Cortex of kidney (tissue), 1 donor: ENCODE results near the gene CHST9.
"Not testable (repeated sequence)": the region's sequence is repeated elsewhere in the genome, so short reads cannot be mapped to it uniquely, and the experiment has no call there.

Experiments used
- DNase-seq: peaks from one replicate; lab custom pipeline; 2025; lab: John Stamatoyannopoulos, UW

CHST9 gene

DNA sequence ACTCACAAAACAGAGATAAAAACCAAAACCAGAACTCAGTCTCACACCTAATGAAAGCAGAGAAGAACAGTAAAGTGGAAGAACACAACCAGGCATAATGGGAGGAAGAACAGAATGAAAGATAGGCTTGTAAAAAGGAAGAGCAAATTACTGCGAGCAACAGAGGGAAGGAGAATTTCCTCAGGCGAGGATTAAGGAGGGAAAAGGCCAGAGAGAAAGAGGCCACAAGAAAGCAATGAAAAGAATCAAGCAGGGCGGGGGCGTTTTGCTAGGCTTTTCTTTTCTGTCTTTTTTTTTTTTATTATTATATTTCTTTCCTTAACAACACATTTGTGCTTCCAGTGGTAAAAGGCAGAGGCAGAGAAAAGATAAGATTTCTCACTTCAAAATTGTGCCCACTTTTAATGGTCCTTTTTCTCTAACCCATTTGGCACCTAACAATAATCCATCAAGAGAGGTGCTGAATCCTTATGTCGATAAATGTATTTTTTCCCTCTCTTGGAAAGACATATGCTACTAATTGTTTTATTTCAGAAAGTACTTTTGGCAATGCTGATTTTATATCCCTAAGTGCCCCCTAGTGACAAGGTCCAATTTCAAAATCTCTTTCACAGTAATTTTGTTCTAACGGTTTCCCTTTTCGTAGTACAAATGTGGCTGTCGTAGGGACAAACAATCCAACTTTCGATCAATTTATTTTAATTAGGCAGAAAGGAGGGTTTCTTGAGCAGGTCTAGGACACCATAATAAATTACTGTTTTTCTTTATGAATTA is 180.9 kb downstream of the CHST9 start:
- no peak for DNase-seq

DNA sequence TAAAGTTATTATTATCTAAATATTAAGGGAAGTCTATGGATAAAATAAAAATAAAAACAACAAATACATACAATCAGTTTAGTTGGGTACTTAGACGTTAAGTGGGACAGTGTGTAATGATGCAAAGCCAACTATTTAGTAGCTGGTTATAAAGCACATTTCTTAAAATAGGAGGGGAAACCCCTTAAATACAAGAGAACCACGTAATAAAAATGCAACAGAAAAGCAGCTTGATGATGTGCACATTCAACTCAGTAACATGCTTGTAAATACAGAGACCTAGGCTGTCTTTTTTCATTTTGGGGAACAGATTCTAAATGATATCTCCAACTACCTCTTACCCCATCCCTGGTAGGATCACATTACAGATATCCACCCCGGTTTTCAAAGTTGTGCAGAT is 185.3 kb downstream of the CHST9 start:
- DNase-seq: no peak

DNA sequence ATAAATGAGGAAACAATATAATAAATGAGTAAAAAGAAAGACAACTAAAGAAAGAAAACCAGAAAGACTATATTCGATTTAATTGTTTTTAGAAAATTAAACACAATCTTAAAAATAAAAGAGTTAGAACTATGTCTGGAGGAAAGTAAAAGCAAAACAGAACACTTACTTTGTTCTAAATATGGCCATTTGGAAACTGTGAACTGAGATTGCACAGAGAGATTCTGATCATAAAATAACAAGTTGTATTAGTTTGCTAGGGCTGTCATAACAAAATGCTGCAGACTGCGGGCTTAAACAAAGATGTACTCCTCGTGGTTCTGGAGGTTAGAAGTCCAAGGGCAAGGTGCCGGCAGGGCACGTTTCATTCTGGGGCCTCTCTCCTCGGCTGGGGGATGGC is 191.5 kb downstream of the CHST9 start:
- no peak for DNase-seq

DNA sequence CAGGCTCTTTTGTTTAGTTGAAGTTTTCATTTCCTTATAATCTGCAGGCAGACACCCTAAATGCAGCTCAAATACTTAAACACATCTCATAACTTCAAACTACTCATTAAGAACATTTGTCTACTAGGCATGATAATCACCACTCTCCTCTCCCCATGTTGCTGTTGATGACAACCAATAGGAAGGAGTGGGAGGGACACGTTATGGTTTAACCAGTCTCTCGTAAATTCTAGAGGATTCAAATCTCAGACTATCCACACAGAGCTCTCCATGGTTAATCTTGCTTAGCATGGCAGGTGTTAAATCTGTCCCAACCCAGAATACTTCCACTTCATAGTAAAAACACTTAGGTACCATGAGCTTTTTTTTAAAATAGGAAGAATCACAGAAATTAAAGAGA is 192.2 kb downstream of the CHST9 start:
- DNase-seq: no peak

DNA sequence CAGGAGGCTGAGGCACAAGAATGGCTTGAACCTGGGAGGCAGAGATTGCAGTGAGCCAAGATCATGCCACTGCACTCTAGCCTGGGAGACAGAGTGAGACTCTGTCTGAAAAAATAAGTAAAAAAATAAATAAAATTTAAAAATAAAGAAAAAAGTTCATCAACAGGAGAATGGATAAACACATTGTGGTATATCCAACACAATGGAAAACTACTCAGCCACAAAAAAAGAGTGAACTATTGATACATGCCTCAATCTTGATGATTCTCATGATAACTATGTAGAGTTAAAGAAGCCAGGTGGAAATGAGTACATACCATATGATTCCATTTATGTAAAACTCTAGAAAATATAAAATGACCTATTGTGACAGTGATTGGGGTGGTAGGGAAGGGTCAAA is 195.3 kb downstream of the CHST9 start:
- no peak for DNase-seq

DNA sequence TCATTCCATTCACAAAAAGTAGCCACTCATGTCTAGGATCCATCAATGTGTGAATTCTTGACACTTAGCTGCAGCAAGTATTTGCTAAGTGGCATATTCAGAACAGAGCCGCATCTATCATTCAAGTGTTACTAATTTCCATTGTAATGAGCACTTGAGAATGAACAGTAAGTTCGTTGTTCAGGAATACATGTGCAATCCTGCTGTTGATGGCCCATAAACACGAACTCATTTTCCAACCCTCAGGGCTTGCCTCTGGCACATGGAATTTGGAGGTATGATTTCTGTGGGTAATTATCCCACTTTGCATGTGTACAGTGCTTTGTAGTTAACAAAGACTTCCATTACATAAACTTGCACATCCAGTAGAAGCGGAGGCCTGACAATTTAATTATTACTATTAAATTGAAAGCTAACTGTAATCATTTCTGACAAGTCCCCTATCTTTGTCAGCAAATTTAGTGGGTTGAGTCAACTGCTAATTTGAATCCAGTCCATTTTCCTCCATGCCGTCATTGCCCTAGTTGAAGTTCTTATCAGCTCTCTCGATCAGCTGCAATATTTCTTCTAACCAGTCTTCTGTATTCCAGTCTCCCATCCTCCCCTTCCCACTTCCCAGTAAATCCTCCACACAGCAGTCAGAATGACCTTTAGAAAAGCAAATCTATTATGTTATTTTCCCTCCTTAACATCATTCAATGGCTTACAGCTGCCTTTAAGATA is 203.6 kb downstream of the CHST9 start:
- no peak for DNase-seq

DNA sequence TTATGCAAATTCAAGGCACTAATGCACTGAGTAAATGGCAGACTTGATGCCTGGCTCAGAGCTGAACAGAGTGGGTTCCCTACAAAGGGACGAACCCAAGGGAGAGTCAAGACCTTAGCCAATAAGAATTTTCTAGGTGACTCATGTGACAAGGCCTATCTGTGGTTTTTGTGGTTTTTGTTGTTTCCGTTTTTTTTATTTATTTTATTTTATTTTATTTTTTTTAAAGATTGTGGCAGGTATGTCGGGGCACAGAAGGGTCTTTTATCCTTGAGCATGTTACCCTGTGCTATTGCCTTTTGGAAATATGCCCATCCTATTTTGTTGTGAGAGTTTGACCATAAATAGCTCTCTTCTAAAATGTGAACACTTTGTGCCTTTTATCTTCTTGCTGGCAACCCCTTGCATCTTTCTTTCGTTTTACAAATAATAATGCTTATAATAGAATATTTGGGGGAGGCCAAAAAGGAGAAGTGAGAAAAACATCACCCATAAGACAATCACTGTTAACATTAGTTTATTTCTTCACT is 206.2 kb downstream of the CHST9 start:
- no peak for DNase-seq

DNA sequence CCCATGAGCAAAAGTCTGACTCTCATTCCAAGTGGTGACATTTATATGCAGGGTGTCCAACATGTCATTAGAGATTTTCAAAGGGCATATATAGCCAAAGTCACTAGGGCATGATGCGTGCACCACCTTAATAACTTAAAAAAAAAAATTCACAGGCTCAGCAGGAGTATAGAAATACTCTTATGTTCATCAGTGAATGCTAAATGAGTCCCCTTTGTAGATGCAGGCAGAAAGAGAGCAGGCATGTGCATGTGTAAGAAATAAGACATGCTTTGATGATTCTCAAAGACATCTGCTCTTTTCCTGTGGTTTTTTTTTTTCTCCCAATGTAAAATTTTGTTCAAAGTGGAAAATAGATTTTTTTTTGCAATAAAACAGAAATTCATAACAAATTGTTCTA is 207.3 kb downstream of the CHST9 start:
- no peak for DNase-seq

DNA sequence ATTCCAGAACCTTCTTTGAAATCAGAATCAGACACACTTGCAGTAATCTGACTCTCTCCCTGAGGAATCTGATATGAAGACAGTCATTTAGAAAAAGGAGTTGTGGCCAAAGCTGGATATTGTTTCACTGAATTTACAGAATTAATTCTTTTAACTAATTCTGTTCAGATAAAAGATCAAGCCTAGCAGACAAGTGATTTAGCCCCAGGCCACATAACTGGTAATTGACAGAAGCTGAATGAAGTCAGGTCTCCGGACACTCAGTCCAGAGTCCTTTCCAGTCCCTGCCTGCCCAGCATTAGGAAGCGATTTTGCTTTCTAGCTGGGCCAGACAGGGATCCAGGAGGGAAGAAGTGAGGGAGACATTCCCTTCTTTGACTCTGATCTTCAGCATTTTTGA is 208.9 kb downstream of the CHST9 start:
- no peak for DNase-seq

DNA sequence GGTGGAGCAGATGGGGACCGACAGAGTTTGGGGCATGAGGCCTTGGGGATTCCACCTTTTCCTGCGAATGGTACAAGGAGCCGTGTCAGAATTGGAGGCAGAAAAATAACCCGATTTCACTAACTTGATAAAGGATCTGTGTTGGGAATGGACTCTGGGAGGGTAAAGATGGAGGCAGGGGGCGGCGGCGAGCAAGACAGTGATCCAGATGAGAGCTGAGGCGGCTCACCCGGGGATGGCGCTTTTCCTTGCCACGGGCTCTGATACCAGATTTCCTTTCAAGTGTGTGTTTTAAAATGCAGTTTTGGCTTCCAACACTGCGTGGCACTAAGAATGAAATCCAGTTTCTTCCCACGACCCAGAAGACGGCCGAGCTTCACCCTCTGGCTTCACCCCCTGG is 212.6 kb downstream of the CHST9 start:
- not testable (repeated sequence) for DNase-seq

DNA sequence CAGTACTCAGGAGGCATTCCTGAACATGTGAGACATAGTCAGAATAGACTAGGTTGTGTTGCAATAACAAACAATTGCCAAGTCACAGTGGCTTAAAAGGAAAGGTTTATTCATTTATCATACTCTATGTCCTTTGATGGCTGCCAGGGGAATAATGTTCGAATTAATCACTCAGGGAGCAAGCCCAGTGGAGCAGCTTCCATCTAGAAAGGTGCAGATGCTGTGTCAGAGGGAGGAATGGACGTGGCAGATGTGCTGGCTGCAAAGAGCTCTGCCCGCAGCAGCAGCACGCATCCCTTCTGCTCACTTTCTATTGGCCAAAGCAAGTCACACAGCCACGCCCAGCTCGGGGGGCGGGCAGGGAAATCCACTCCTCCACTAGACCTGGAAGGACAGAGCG is 213.7 kb downstream of the CHST9 start:
- DNase-seq: no peak

DNA sequence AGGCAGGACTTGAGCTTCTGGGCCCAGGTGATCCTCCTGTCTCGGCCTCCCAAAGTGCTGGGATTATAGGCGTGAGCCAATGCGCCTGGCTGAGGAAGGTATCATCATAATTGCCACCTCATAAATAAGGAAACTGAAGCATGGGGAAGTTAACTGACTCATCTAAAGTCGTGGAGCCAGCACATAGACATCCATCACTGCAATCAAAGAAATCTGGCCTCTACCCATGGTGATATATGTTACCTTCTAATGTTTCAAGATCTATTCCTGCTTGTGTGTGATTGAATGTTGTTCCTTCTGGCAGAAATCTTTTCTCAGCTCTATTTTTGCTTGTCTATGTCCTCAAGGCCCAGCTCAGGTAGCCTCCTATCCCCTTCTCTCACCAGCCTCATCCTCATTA is 214.5 kb downstream of the CHST9 start:
- DNase-seq: no peak

DNA sequence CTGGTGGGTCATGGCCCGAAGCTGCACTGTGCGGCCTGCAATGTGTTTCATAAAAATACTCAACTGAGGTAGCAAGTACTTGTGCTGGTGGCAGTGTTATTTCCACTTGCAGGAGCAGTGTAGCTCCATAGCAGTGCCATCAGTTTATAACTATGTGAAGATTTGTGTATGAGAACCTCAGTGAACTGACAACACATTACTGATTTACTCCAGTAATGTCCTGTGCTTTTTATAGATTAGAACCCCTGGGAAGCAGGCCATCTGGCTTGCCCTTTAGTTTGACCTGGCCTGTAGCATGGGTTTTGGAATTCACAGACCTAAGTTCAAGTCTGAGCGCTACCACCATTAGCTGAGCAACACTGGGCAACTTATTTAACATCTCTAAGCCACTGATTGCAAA is 219.9 kb downstream of the CHST9 start:
- no peak for DNase-seq

DNA sequence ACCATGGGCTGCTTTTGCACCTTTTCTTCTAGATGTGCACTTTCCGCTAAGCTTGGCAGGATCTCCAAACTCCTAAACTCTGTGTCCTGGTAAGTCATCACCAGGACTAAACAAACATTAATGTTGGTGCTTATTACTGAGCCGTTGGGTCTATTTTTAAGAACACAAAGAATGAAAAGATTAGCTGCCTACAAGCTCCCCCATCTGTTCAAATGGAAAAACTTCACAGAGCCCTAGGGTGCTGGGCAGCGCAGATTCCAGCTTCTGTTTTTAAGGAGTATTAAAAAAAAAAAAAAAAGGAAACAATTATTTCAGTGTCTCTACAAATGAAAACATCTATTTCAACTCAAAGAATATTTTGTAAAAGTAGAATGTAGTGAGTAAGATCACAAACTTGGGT is 221.8 kb downstream of the CHST9 start:
- no peak for DNase-seq

DNA sequence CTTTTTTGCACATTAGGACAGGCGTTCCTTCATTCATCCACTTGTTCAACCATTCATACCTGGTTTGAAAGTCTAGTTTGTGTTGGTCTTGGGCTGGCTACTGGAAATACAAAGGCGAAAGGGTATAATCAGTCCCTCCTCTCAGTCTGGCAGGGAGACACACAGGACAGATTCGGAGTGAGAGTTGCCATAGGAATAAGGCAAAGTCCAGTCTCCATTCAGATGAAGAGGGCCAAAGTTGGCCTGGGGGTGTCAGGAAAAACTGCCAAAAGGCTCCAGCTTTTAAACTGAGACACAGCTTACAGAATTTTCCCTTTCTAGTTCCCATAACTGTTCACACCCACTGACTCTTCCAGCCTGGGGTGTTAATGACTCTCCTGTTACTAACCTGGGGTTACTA is 223.3 kb downstream of the CHST9 start:
- no peak for DNase-seq

DNA sequence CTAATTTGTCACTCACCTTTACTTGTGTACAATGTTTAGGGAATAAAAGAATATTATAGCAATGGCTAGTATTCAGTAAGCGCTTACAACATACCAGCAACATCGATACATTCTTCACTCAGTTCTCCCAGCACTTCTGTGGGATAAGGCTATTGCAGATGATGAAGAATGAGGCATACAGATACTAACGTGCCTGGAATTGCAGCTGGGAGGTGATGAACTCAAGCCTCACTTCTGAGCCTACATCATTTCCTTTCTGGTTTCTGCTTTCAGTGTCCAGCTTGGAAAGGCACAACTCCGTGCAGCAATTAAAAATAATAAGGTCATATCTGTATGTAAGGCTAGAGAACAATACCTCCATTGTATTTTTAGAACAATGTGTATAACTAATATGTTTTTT is 224.2 kb downstream of the CHST9 start:
- no peak for DNase-seq

DNA sequence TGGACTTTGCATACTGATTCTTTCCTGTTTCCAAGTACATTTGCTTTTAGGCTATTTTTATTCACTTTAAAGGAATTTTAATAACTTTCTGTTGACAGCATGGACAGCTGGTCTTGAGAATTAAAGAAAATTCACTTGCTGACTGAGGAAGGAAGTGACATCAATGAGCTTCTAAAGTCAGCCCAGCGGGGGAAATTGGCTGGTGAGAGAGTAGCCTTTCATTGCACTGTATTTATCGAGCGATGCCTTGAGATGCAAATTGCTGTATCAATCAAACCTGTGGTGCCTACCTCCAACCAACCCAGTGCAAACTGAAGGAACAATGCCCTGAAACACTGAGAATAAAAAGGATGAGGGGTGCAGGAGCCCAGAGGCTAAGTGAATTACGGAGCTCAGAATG is 228.2 kb downstream of the CHST9 start:
- DNase-seq: no peak

DNA sequence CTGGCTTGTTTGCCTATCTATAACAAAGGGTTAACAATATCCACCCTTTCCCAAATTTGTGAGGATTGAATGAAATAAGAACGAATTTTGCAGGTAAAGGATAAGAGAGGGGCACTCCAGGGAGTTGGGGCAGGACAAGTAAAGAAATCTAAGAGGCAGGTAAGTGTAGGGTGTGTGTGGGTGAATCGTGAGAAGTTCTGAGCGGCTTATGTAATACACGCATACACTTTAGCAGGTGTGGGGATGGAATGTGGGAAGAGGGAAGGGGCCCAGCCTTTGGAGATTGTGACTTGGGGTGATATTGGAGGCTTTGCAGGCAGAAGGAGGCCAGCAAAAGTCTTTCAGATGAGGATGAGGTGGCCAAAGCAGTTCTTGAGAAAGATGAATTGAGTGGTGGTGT is 236.4 kb downstream of the CHST9 start:
- DNase-seq: no peak

DNA sequence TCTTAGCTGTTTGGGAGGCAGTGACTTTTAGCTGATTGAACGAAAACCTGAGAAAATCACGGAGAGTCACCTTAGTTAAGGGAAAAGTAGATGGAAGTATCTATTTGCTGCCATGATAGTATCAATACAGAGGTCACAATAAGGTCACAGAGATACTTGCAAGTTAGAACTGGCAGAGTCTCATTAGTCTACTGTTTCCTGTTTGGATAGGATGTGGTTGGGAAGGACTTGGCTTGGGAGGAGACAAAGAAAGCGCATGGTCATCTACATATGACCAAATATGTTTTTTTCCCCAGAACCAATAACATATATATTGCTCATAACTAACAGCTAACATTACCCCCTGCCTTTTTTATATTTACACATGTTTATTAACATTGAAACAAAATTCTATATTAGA is 241.2 kb downstream of the CHST9 start:
- DNase-seq: no peak

DNA sequence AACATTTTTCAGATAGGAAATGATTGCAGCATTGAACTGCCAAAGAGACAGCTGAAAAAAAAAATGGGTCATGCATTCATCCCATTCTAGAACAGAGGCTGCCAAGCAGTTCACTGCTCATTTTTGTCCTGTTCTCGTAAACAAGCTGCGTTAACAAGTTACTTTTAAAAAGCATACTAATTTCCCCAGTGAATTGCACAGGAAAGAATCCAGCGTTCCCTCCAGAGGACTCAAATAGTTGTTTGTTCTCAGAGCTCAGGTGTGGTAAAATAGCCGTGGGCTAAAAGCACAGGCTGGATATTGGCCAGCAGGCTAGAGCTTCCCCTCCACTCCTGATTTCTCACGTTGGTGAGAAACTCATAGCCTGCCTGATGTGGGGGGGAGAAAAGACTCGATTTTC is 243.5 kb downstream of the CHST9 start:
- no peak for DNase-seq

DNA sequence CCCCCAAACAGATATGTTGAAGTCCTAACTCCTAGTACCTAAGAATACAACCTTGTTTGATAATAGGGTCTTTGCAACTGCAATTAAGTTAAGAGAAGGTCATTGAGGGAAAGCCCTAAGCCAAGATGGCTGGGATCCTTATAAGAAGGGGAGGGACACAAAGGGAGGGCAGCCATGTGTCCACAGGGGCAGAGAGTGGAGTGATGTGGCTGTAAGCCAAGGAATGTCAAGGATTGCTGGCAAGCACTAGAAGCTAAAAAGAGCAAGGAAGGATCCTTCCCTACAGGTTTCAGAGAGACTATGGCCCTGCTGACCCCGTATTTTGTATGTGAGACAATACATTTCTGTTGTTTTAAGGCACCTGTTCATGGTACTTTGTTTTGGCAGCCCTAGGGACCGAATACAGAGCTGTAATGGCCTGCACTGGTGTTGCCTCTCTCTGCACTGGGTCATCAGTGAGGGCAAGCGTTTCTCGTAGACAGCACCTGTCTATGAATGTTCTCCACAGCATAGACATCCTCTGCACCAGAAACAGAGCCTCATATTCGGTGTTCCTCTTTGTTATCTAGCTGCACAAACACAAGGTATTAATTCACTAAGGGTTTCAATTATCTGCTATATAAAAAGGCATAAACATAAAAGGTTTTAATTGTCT is 244.2 kb downstream of the CHST9 start:
- no peak for DNase-seq

DNA sequence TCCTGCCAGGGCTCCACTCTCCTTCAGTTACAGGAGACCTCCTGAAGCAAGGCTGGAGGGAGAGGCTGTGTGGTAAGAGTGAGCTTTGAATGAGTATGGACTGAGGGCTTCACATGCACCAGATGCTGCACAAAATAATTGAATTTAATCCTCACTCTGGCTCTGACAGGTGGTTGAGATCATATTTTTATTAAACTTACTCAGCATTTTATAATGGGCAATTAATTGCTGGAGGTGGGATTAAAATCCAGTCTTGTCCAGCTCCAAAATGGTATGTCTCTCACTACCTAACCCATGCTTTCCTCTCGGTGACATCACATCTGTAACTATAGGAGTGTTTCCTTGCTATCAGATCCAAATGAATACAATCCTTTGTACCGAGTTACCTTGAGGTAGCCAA is 253.4 kb downstream of the CHST9 start:
- no peak for DNase-seq

DNA sequence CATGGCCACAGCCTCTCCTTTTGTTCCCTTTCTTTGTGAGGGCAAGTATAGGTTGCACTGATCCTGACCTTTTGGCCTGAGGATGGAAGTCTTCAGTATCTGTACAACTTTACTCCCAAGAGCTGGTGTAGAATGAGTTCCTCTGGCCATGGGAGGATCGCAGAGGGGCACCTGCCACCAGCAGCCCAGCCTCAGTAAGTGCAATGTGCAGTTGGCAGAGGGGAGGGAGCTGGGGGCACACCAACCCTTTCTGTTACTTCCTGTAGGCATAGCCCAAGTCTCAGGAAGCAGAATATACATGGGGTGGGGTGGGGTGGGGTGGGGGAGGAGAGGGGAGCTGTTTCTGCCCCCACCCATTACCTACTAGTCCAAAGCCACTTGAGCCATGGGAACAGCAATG is 254.5 kb downstream of the CHST9 start:
- no peak for DNase-seq
